SH-SY5Y (cell line): ENCODE measurements around the gene MREG.

ENCODE experiments used
- GATA2 ChIP-seq: IDR thresholded peaks from 2 replicates; pipeline ENCODE4 v1.6.1; 2011; ENCODE audit warnings: mild to moderate bottlenecking, low read depth, low read length
- GATA3 ChIP-seq: IDR thresholded peaks from 2 replicates; pipeline ENCODE4 v1.6.1; 2011; ENCODE audit warnings: low read depth, mild to moderate bottlenecking, low read length, moderate library complexity

DNA sequence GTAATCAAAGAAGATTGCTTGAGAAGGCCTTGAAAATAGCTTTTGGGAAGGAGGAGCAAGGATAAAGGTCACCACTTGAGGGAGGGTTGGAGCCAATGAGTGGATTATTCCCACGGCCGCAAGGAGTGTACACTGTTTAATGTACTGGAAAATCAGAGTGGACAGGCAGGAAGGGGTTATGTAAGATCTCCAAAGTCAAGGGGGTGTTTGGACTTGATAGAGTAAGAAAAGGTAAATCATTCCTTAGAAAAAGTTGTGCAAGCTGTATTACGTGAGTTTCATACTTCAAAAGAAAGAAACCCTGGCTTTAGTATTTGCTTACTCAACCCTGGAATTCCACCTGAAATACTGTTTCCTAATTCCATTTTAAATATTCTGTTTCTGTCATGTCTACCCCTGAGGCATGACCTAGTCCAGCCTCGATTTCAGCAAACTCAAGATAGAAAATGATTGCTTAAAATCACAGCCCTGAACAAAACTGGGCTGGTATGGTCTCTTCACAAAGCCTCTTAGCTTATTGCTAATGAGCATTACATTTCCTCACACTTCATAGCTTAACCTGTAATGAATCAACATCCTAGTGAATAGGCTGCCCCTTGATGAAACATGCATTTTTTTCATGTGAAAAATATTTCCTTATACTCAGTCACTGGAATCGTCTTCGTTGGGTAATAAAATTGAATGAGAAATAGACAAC lies 1.1 kb downstream of the MREG start:
- TF ChIP-seq GATA2: no peak
- TF ChIP-seq GATA3: no peak
